Panc1 (cell line): Measurements from ENCODE around the gene ORC3. TPM values are rescaled to one million over a fixed set of nuclear protein-coding genes. Genes with fewer than 3 reads are reported as not detected.
A peak's percentile ranks its signal among the peaks of the same experiment; 100 is the strongest.
"Not testable (repeated sequence)": the region's sequence is repeated elsewhere in the genome, so short reads cannot be mapped to it uniquely, and the experiment has no call there.

Experiments used
- ATAC-seq: fragments of 200-7000 bp; cut with Tn5 transposase; 2 replicates; pipeline ENCODE4 v1.9.1; 2020; ENCODE audit warnings: mild to moderate bottlenecking, moderate library complexity
- BruUV-seq: library from RNA; stranded (reverse); fragments of 400-500 nt; replicated peaks from 2 replicates; lab custom pipeline; 2021; lab: Mats Ljungman, UMichigan
- CTCF ChIA-PET: fragments of 300-600 bp; sonication (Branson Sonifier 250); formaldehyde crosslinking; loops from one replicate; lab custom pipeline; 2022; ENCODE audit warnings: antibody characterized with exemption; lab: Charles Lee
- POLR2A ChIA-PET: fragments of 300-600 bp; sonication (Branson Sonifier 250); formaldehyde crosslinking; loops from one replicate; lab custom pipeline; 2022; ENCODE audit warnings: antibody characterized with exemption; lab: Charles Lee
- DNase-seq: peaks from one replicate; pipeline ENCODE4 v3.0.0-alpha.2; 2010; ENCODE audit warnings: low read depth, low spot score
- H3K27ac ChIP-seq: 2 replicates; pipeline ENCODE4 v1.5.1; 2011; ENCODE audit warnings: mild to moderate bottlenecking, low read length, inconsistent platforms
- H3K27me3 ChIP-seq: fragments of 200-500 bp; sonication (Bioruptor generic); 2 replicates; pipeline ENCODE4 v1.6.0; 2014; ENCODE audit warnings: low read length, inconsistent platforms; ENCODE audit not compliant: control insufficient read depth, insufficient read depth
- H3K36me3 ChIP-seq: fragments of 200-500 bp; sonication (Bioruptor generic); 2 replicates; pipeline ENCODE4 v1.5.1; 2014; ENCODE audit warnings: inconsistent platforms, mild to moderate bottlenecking, low read length, moderate library complexity; ENCODE audit not compliant: control insufficient read depth, insufficient read depth
- H3K4me1 ChIP-seq: 2 replicates; pipeline ENCODE4 v1.5.1; 2011; ENCODE audit warnings: inconsistent platforms, mild to moderate bottlenecking, low read length, moderate library complexity; ENCODE audit not compliant: control insufficient read depth, insufficient read depth
- H3K4me3 ChIP-seq, 2 experiments: 2 replicates each; pipeline ENCODE4 v1.5.1; 2011 to 2012; ENCODE audit warnings: low read depth in 2 of 2, low read length in 2 of 2, mild to moderate bottlenecking in 2 of 2, inconsistent platforms in 1 of 2, moderate library complexity in 1 of 2
- H3K9me3 ChIP-seq: fragments of 200-500 bp; sonication (Bioruptor generic); 2 replicates; pipeline ENCODE4 v1.5.1; 2014; ENCODE audit warnings: low read depth, mild to moderate bottlenecking, inconsistent platforms, low read length, moderate library complexity; ENCODE audit not compliant: control insufficient read depth, insufficient read depth
- POLR2AphosphoS5 ChIP-seq: IDR thresholded peaks from 2 replicates; pipeline ENCODE4 v1.6.1; 2012; ENCODE audit warnings: mild to moderate bottlenecking, low read depth, low read length, moderate library complexity
- SIN3A ChIP-seq: IDR thresholded peaks from 2 replicates; pipeline ENCODE4 v1.6.1; 2012; ENCODE audit warnings: low read depth, mild to moderate bottlenecking, low read length, moderate library complexity, borderline replicate concordance; ENCODE audit not compliant: insufficient read depth
- TCF7L2 ChIP-seq: IDR thresholded peaks from 2 replicates; pipeline ENCODE4 v1.6.1; 2011; ENCODE audit warnings: mild to moderate bottlenecking, low read depth, low read length, inconsistent platforms
- in situ Hi-C: cut with HindIII; loops from 2 replicates; pipeline ENCODE4 v1.10.0; 2016; ENCODE audit warnings: low sequenced_read_pairs, low pct_unique_long_range_greater_than_20kb
- intact Hi-C: fragments of 100-400 bp; cut with micrococcal nuclease; formaldehyde crosslinking; loops from one replicate; pipeline ENCODE4 v1.10.0; 2022; ENCODE audit not compliant: unreplicated experiment
- total RNA-seq: library from RNA; stranded (reverse); gene quantifications from one replicate; pipeline ENCODE4 v1.2.1, GENCODE V29; 2021; ENCODE audit not compliant: unreplicated experiment
- TF ChIP-seq, protein P1 (sequence below): fragments of 450-650 bp; IDR thresholded peaks from 2 replicates; pipeline ENCODE4 v1.5.1; 2017; ENCODE audit warnings: mild to moderate bottlenecking
- TF ChIP-seq, protein P2 (sequence below), 2 experiments: IDR thresholded peaks; 2 replicates each; pipeline ENCODE4 v1.6.1; 2011 to 2012; ENCODE audit warnings: low read depth in 2 of 2, control low read depth in 1 of 2, low read length in 1 of 2, mild to moderate bottlenecking in 1 of 2, moderate library complexity in 1 of 2; ENCODE audit not compliant: insufficient read depth in 1 of 2

ORC3 gene
- total RNA-seq, 1 experiment from 2014 or later, result 36.9 TPM

DNA sequence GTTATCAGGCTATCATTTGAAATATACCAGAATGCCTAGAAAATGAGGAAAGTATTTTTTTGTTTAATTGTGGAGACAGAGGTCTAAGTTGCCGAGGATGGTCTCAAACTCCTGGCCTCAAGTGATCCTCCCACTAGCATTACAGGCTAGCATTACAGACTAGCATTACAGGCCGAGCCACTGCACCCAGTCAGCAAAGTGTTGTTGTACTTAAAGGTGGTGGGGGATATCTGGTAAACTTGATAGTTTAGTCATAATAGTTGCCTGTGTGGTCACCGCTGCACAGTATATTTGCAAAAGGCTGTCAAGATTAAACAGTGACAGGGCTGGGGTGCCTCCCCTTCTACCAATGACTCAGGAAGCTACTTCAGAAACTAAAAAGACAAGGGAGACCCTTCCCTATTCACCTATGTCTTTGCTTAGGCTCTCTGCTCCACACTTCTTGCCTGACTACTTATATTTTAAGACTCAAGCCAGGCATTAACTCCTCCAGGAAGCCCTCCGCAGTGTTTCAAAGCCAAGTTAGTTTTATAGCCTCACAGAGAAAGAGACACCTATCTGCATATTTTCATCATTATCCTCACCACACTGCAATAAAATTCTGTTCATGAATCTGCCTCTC lies 115.2 kb downstream of the ORC3 start:
- BruUV-seq, result no TSS peak
- intact Hi-C loops, result no loop called here
- ATAC-seq (peak; percentile 10; the same call in 1 of the 2 replicates), DNase-seq (no peak)
- TF ChIP-seq, protein P1, sequence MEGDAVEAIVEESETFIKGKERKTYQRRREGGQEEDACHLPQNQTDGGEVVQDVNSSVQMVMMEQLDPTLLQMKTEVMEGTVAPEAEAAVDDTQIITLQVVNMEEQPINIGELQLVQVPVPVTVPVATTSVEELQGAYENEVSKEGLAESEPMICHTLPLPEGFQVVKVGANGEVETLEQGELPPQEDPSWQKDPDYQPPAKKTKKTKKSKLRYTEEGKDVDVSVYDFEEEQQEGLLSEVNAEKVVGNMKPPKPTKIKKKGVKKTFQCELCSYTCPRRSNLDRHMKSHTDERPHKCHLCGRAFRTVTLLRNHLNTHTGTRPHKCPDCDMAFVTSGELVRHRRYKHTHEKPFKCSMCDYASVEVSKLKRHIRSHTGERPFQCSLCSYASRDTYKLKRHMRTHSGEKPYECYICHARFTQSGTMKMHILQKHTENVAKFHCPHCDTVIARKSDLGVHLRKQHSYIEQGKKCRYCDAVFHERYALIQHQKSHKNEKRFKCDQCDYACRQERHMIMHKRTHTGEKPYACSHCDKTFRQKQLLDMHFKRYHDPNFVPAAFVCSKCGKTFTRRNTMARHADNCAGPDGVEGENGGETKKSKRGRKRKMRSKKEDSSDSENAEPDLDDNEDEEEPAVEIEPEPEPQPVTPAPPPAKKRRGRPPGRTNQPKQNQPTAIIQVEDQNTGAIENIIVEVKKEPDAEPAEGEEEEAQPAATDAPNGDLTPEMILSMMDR, result no peak
- TF ChIP-seq SIN3A (no peak), TCF7L2 (no peak), POLR2AphosphoS5 (no peak)
- TF ChIP-seq, protein P2, sequence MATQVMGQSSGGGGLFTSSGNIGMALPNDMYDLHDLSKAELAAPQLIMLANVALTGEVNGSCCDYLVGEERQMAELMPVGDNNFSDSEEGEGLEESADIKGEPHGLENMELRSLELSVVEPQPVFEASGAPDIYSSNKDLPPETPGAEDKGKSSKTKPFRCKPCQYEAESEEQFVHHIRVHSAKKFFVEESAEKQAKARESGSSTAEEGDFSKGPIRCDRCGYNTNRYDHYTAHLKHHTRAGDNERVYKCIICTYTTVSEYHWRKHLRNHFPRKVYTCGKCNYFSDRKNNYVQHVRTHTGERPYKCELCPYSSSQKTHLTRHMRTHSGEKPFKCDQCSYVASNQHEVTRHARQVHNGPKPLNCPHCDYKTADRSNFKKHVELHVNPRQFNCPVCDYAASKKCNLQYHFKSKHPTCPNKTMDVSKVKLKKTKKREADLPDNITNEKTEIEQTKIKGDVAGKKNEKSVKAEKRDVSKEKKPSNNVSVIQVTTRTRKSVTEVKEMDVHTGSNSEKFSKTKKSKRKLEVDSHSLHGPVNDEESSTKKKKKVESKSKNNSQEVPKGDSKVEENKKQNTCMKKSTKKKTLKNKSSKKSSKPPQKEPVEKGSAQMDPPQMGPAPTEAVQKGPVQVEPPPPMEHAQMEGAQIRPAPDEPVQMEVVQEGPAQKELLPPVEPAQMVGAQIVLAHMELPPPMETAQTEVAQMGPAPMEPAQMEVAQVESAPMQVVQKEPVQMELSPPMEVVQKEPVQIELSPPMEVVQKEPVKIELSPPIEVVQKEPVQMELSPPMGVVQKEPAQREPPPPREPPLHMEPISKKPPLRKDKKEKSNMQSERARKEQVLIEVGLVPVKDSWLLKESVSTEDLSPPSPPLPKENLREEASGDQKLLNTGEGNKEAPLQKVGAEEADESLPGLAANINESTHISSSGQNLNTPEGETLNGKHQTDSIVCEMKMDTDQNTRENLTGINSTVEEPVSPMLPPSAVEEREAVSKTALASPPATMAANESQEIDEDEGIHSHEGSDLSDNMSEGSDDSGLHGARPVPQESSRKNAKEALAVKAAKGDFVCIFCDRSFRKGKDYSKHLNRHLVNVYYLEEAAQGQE (IDR thresholded peaks at IDR 0.05; ENCODE audit: insufficient read depth in 1 of 2, low read depth in 2 of 2, low read length in 1 of 2), result no peak
- ChIA-PET POLR2A (no interaction called here), CTCF (no interaction called here)
- in situ Hi-C loops, result no loop called here
- Histone ChIP-seq H3K27me3 (no peaks in the 10 kb centered on the region), H3K9me3 (no peaks in the 10 kb centered on the region), H3K4me3 (no peak overlapping the region), H3K36me3 (no peaks in the 10 kb centered on the region), H3K27ac (no peak overlapping the region), H3K4me1 (peaks cover 18% of the 10 kb centered on the region)

DNA sequence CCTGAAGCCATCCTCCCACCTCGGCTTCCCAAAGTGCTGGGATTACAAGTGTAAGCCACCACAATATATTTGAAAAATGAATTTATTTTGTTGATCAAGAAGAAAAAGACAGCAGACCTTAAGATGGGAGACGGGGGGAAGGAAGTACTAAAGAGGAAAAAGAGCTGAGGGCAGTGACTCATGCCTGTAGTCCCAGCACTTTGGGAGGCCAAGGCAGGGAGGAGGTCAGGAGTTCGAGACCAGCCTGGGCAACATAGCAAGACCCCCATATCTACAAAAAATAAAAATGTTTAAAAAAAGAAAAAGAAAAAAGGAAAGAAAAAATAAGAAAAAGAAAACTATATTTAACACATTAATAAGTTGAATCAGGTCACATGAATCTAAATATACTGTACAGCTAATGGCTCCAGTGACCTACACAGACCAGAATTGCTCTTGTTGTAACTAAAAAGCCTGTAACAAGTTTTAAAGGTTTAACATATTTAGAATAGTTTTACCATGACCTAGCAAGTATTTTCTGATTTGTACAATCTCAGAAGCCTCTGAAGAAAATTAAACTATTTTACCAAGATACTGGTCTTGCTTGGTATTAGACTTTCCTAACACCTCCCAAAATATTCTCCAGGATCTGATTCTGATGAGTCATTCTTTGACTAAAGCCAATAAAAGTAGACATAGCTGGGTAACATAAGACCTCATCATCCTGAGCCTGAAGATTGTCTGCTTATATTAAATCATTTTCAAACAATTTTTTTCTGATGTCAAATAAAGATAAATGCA lies 116.4 kb downstream of the ORC3 start:
- in situ Hi-C loops (no loop called here), intact Hi-C loops (no loop called here)
- DNase-seq (no peak), ATAC-seq (no peak)
- TF ChIP-seq POLR2AphosphoS5 (no peak), TCF7L2 (no peak), SIN3A (no peak)
- TF ChIP-seq, protein P1, result no peak
- TF ChIP-seq, protein P2 (IDR thresholded peaks at IDR 0.05; ENCODE audit: insufficient read depth in 1 of 2, low read depth in 2 of 2, low read length in 1 of 2), result no peak
- ChIA-PET CTCF (interaction anchor here (0.6 kb wide), 1 partner anchor 27 kb away, joined by 3 read pairs; no protein-coding TSS in a partner anchor), POLR2A (no interaction called here)
- Histone ChIP-seq H3K9me3 (no peaks in the 10 kb centered on the region), H3K4me1 (peaks cover 18% of the 10 kb centered on the region), H3K36me3 (no peaks in the 10 kb centered on the region), H3K27me3 (no peaks in the 10 kb centered on the region), H3K4me3 (no peak overlapping the region), H3K27ac (peak overlapping the region; percentile 41)
- no TSS peak for BruUV-seq

DNA sequence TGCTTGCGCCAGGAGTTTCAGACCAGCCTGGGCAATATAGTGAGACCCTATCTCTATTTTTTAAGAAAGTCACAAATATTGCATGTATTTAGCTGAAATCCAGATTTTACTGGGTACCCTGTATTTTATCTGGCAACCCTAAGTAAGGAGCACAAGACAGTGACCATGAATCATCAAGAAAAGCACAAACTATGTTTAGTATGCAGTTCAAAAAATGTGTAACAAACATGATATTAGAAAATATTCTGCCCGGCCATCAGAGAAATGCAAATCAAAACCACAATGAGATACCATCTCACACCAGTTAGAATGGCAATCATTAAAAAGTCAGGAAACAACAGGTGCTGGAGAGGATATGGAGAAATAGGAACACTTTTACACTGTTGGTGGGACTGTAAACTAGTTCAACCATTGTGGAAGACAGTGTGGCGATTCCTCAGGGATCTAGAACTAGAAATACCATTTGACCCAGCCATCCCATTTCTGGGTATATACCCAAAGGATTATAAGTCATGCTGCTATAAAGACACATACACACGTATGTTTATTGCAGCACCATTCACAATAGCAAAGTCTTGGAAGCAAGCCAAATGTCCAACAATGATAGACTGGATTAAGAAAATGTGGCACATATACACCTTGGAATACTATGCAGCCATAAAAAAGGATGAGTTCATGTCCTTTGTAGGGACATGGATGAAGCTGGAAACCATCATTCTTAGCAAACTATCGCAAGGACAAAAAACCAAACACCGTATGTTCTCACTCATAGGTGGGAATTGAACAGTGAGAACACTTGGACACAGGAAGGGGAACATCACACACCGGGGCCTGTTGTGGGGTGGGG lies 118.9 kb downstream of the ORC3 start:
- H3K9me3 ChIP-seq, intact Hi-C loops, BruUV-seq, ATAC-seq, H3K27me3 ChIP-seq, H3K27ac ChIP-seq, POLR2A ChIA-PET, in situ Hi-C loops, CTCF ChIA-PET, H3K36me3 ChIP-seq, DNase-seq, H3K4me3 ChIP-seq: not testable (repeated sequence)
- peaks cover 18% of the 10 kb centered on the region for H3K4me1 ChIP-seq
